ENCODE data around the gene TOGARAM1.

DNA sequence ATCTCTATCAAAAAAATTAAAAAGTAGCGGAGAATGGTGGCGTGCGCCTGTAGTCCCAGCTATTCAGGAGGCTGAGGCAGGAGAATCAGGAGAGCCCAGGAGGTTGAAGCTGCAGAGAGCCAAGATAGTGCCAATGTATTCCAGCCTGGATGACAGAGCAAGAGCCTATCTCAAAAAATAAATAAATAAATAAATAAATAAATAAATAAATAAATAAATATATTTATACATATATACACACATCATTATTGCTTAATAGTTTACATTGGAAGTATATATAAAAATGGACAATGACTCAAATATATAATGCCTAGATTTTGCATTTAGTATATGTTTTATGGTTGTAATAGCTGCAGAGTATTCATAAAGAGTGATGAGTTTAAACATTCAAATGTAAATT, 53.1 kb downstream of the TOGARAM1 start:
- TF ChIP-seq, protein P1, sequence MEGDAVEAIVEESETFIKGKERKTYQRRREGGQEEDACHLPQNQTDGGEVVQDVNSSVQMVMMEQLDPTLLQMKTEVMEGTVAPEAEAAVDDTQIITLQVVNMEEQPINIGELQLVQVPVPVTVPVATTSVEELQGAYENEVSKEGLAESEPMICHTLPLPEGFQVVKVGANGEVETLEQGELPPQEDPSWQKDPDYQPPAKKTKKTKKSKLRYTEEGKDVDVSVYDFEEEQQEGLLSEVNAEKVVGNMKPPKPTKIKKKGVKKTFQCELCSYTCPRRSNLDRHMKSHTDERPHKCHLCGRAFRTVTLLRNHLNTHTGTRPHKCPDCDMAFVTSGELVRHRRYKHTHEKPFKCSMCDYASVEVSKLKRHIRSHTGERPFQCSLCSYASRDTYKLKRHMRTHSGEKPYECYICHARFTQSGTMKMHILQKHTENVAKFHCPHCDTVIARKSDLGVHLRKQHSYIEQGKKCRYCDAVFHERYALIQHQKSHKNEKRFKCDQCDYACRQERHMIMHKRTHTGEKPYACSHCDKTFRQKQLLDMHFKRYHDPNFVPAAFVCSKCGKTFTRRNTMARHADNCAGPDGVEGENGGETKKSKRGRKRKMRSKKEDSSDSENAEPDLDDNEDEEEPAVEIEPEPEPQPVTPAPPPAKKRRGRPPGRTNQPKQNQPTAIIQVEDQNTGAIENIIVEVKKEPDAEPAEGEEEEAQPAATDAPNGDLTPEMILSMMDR (IDR thresholded peaks at IDR 0.05; ENCODE audit: extremely low read depth in 1 of 2, insufficient read depth in 1 of 2, low read depth in 1 of 2, low read length in 2 of 2), result no peak
- no peak for TF ChIP-seq EZH2 (IDR thresholded peaks at IDR 0.05; ENCODE audit: borderline replicate concordance, low read depth, low read length, severe bottlenecking)
- no peak for TF ChIP-seq POLR2A (IDR thresholded peaks at IDR 0.05; ENCODE audit: low read depth, low read length)
- TF ChIP-seq, protein P2, sequence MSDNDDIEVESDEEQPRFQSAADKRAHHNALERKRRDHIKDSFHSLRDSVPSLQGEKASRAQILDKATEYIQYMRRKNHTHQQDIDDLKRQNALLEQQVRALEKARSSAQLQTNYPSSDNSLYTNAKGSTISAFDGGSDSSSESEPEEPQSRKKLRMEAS (IDR thresholded peaks at IDR 0.05; ENCODE audit: insufficient read depth, insufficient read length), result no peak
- TF ChIP-seq FOS (IDR thresholded peaks at IDR 0.05; ENCODE audit: borderline replicate concordance, insufficient read depth, low read length), result no peak

Measured in endothelial cell of umbilical vein (primary cell).